Stimulated activated CD4-positive, alpha-beta T cell treated with anti-CD3 and anti-CD28 coated beads, TNF-alpha, amount 100 ng/mL, for 1 hour (primary cell): ENCODE results near the gene PRKAA1.

Experiments used
- DNase-seq, 3 donors: peaks; one replicate each; pipeline ENCODE4 v3.0.0-alpha.2; 2020; ENCODE audit warnings: low read depth in 3 of 3, low spot score in 1 of 3

Gene PRKAA1

DNA sequence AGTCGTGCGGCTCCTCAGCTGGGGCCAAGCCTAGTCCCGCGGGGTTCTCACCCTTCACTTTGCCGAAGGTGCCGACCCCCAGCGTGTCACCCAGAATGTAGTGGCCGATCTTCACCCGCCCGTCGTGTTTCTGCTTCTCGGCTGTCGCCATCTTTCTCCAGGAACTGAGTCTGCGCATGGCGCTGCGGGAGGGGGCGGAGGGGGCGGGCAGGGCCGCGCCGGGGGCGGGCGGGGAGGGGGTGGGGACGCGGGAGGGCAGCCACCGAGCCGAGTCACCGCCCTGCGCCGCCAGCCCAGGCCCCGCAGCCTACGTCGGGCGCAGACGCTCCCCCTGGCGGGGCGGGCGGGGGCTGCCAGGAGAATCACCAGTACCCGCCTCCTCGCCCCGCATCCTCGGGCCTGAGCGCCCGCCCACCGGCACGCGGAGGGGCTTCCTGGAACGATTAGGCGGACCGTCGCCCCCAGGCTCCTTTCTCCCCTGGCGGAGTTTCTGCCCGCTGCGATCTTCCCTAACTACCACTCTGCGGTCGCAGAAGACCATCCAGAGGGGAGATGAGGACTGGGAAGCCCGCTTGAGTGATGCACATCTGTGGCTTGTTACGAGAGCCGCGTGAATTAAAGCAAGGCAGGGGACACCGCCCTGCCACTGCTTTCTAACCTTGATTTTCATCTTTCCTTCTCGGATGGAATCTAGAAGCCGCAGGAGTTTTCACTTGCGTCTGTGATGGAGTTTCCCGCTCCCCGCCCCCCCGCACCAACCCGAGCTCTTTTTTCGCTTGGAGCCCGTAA, at the start of gene PRKAA1:
Gene PRKAA1, minus strand, starts transcription at position 363 of the 789 bp plus-strand sequence. Its CDS starts 185 bp downstream, at position 178.
- peak; percentile 77 to 83 (median 80) for DNase-seq

DNA sequence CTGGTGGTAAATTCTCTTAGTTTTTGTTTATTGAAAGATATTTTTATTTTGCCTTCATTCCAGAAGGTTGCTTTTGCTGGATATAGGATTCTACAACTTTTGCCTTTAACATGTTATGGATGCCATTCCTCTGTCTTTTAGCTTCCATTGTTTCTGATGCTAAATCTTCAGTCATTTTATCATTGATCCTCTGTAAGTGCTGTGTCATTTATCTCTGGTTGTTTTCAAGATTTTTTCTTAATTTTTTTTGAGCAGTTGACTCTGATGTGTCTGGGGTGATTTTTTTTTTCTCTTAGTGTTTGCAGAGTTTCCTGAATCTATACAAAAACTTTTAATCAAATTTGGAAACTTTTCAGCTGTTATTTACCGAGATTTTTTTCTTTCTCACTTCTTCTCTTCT, 49.4 kb upstream of the PRKAA1 start:
- no peak for DNase-seq

DNA sequence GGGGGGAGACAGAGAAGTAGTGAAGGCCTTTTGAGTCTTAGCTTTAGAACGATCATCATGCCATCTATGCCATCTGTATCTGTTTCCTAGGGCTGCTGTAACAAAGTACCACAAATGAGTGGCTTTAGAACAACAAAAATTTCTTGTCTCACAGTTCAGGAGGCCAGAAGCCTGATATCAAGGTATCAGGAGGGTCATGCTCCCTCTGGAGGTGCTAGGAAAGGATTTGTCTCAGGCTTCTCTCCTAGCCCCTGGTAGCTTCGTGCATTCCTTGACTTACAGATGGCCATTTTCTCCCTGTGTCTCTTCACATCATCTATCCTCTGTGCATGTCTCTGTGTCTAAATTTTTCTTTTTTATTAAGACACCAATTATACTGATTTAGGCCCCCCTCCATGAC, 48.2 kb upstream of the PRKAA1 start:
- DNase-seq: no peak

DNA sequence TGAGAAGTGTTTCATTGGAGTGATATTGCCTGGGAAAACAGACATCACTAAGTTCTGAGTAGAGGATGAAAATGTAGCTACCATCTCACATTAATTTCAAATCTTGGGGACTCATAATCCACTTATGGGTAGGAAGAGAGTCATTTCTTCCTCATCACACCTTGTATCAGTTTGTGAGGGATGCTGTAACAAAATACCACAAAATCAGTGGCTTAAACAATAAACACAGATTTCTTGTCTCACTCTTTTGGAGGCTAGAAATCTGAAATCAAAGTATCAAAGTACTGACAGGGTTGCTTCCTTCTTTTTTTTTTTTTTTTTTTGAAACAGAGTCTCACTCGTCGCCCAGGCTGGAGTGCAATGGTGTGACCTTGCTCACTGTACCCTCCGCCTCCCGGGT, 46.4 kb upstream of the PRKAA1 start:
- DNase-seq: no peak

DNA sequence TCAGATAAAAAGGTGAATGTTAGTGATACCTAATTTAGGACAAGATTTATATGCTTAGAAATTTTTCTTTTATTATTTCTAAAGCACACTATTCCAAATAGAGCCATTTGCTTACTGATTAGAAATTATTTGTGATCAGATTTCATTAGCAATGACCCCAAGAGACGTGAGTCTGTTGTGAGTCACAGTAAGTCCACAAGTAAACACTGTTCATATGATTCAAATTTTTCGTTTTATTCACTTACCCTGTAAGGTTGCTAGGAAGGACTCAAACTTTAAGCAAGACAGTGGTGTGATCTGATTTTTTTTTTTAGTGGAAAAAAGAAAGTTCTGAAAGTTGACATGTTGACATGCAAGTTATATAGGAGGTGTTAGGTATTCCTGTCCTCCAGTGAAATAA, 44.2 kb upstream of the PRKAA1 start:
- no peak for DNase-seq

DNA sequence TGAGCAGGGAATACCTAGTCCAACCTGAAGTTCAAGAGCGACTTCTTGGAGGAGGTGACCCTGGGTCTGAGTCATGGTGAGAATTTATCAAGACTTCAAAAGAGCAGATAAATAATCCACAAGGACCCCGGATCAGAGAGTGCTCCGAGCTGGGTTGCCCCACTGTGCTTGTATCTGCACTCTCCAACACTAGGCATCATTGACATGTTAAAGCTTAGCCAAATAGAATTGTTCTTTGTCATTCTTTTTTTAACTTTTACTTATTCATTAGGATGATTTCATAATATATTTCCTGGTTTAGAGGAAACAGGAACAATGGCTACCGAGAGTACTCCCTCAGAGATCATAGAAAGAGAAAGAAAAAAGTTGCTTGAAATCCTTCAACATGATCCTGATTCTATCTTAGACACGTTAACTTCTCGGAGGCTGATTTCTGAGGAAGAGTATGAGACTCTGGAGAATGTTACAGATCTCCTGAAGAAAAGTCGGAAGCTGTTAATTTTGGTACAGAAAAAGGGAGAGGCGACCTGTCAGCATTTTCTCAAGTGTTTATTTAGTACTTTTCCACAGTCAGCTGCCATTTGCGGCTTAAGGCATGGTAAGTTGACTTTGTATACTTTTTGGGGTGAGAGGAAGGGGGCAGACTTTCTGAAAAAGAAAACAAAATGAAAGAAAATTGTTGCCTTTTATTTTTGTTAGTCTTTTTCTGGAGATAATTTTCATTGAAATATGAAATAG, 43.1 kb upstream of the PRKAA1 start, which contains the start of gene CARD6:
Gene CARD6, plus strand, starts transcription at position 300 of the 738 bp plus-strand sequence. Its CDS starts 16 bp downstream, at position 316.
- no peak for DNase-seq

DNA sequence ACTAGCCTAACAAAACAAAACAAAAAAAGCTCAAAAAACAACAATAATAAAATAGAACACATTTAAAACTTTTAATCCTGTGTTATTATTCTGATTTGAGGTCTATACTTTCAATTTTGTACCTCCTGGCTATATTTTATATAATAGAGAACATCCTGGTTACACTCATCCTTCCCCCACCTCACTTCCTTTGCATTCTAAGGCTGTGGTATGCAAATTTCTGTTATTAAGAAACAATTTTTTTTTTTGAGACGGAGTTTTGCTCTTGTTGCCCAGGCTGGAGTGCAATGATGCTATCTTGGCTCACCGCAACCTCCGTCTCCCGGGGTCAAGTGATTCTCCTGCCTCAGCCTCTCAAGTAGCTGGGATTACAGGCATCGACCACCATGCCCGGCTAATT, 39.9 kb upstream of the PRKAA1 start:
- DNase-seq: no peak

DNA sequence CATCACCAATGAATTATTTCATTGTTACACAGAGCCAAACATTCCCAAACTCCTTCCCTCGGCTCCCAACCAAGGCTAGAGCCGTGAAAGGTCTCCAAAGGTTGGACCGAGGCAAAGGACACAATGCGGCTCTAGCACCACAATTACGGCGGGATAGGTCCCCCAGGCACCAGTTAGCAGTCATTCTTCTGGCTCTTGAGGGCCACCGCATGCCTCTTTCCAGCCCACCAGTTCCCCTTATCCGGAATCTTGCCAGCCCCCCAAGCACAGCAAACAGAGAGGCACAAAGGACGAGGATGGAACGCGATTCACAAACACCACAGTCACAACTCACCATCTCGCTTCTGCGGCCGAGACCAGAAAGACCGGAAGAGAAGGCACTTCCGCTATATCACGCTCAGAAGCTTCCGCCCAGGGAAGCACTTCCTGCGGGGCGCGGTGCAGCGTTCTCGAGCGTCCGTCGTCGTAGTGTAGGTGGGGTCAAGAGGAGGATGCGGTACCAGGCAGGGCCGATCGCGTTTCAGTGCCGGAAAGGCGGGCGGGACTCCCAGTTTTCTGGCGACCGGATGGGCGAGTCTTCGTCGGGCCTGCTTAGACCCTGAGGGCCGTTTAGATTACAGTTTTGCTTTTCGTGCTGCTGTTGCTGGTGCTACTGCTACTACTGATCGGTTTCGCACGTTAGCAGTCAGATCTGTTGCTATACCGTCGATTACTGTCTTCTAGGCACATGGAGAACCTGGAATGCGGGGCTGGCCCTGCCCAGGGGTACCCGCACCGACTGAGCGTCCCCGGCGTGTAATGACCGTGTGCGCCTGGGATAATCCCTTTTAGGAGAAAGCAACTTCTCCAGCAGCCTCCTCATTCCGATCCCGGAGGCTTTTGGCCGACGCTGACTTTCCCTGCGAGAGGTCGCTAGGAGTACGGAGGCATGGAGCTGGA, 36.9 kb upstream of the PRKAA1 start, which contains the start of gene RPL37:
Gene RPL37, minus strand, starts transcription at position 374 of the 939 bp plus-strand sequence. Its CDS starts 37 bp downstream, at position 337.
- peak; percentile 70 to 81 (median 76) for DNase-seq

DNA sequence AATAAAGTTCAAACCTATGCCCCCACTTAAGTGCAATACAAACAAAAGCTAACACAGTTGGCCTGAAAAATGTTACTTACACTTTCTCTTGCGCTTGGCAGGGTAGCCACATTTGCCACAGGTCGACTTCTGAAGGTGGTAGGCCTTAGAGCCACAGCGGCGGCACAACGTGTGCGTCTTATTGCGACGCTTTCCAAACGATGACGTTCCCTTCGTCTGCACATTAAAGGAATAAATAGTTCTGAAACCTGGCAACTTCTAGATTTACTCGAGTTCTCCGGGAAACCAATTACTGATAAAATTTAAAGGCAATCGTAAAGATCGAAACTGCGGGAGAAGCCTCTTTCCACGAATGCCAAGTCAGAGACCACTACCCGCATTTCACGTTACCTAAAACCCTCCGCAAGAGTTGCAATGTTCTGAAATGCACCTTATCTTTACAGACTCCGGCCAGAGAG, 36.2 kb upstream of the PRKAA1 start:
- DNase-seq: no peak

DNA sequence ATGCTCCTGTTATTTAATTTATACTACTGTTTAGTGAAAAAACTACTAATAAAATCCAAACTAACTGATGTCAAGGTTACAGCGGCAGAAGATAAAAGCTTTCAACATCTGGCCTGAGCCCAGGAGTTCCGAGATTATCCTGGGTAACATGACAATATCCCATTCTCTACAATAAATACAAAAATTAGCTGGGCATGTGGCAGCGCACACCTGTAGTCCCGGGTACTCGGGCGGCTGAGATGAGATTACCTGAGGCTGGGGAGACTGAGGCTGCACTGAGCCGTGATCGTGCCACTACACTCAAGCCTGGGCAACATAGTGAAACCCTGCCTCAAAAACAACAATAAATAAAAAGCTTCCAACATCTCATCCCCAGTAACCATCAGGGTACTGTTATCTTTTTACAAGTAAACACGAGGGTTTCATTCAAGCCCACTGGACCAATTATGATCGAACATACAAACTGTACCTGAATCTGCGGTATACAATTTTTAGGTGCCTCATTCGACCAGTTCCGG, 35.6 kb upstream of the PRKAA1 start:
- no peak for DNase-seq

DNA sequence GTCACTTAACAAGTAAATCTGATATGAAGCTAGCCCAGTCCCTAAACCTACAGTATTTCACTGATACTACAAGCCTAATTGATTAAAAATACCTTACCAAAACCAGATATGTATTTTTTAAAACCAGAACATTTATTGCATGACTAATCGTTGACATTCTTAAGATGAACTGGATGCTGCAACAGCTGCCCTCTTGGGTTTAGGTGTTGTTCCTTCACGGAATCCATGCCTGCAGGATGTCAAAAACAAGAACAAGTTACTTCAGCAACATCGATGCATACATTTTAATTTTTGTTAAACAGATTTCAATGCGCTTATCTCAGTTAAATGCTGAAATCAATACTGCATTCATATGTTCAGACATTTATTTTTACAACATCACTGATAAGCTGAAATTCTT, 34.2 kb upstream of the PRKAA1 start:
- no peak for DNase-seq

DNA sequence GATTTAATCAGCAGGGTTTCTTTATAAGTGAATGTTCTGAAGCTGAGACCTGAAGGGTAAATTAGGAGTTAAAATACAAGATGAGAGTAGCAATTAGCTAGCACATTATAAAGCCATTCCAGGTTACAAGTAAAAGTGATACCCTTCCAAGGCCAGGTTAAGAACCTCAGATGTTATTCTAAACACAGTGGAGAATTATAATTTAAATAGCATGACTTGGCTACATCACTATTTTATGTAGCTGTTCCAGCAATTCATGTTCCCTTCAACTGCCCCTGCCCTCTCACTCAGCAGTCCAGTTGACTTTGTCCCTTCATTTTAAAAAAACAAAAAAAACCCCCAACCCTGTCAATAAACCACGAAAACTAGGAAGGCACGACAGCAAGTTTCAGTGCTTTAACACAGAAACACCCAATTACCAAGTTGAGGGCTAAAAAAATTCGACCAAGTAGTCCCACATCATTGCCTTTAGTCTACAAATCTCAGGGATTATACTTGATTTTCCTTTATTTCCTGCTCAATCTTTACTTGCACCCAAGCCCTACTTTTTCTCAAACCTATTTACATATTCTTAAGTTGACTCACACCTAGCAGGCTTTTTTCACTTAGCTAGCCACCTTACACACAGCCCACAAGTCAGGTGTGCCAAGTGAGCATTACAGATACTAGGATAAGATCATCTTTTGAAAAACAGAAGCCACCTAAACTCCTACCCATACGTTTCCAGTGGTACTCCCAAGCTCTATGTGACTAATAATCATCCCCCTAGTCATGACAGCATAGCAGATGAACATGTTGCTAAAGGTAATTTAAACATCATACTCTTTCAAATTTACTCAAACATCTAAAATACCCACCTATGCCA, 33.4 kb upstream of the PRKAA1 start:
- no peak for DNase-seq

DNA sequence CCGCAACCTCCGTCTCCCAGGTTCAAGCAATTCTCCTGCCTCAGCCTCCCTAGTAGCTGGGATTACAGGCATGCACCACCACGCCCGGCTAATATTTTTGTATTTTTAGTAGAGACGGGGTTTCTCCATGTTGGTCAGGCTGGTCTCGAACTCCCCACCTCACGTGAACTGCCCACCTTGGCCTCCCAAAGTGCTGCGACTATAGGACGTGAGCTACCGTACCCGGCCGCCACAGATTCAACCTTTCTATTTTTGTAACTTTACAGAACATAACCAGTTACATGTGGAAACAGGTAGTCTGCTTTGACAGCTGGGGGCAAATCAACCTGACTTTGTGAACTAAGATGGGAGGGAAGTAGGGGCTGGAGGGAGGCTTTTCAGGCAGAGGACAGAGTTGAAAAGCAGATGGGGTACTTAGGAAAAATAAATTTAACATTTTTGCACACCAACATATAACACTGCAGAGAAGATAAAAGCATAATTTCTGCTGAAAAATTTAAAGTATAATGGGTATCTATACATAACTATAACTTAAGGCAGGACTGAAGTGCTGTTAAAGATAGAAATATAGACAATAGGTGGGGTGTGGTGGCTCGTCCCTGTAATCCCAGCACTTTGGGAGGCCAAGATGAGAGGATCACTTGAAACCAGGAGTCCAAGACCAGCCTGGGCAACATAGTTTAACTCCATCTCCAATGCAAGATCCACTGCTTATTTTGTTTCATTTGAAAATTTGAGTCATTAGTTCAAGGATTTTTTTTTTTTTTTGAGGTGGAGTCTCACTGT, 31.8 kb upstream of the PRKAA1 start:
- no peak for DNase-seq

DNA sequence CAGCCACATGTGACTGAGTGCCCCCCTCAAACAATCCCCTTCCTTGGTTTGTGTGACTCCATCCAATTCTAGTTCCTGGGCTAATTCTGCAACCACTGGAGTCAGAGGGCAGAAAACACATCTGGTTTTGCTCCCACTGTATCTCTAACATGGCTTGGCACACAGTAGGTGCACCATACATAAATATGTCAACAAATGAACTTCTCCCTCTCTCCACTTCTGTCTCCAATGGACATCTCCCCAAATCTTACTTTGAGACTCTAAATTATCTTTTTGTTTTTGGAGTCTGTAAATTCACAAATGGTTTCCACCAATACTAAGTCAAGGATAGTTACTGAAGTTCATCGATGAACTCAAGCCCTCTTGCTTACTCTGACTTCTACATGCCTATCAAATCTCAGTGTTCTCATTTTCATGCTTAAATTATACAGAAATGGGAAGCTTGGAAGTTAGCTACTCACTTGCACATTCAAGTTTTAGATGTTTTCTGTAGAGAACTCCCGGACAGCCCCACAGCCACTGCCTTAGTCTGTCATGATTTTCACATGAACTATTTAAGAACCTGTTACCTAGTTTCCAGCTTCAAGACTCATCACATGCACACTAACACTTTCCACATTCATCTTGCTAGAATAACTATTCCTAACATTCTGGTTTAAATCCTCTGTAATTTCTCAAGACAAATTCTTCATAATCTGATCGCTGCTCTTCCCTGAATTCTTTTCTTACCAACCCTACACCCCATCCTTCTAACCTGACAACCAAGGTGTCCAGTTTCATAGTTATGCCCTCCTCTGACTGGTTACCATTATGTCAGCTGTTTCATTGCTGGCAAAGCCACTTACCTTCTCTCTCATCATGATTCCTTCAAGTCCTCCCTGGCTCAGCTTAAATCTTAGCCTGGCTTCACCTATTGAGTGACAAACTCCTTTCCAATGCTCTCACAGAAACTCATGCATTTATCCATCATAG, 30.8 kb upstream of the PRKAA1 start:
- no peak for DNase-seq

DNA sequence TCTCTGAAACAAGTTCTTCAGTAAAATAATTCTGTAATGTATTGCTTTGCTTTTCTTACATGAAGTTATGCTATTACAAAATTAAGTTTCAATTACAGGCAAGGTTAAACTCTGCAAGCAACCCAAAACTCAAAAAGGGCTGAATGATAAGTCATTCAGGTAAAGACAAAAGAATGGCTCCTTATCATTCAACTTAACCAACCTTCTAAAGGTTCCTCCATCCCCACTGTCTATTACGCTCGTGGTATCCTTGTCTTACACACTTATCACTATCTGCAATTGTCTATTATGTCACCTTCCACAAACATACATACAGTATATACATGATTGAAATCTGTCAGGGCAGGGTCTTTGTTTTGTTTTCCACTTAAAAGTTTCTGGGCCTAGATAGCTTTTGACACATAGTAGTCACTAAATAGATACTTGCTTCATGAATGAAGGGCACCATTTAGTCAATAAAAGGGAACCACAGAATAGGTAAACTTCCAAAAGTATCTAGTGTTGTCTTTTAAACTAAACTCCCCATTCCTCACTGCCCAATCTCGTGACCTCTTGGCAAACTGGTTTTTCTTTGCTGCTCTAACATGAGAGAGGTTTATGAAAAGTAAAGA, 30.0 kb upstream of the PRKAA1 start:
- no peak for DNase-seq

DNA sequence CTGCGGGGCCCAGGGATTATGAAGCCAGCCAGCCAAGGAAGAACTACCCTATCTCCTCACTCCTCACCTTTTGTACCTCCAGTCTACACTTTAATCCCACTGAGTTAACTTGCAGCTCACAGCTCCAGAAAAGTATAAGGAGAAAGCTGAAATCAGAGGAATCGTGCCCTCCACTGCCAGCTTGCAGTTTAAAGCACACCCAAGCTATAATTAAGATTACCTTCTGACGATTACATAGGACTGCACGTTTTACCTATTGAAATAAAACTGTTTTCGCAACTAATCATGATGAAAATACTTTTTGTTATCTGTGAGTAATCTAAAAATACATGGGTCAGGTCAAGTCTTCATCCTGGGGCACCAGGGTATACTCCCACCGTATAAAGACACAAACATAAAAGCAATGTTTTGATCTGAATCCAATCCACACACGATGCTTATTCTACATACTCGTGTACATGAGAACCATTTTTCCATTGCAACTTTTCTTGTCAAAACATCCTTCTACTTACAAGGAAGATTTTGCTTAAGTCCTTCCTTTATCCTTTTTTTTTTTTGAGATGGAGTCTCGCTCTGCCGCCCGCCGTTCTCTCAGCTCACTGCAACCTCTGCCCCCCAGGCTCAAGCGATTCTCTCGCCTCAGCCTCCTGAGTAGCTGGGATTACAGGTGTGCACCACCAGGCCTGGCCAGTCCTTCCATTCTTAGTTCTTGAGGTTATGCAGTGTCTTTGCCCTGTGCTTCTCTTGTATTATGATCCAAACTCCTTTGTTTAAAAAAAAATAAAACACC, 29.2 kb upstream of the PRKAA1 start:
- no peak for DNase-seq
